IMR-90 (cell line): ENCODE measurements around the gene PAK5. TPM values are rescaled to one million over a fixed set of nuclear protein-coding genes. Genes with fewer than 3 reads are reported as not detected.
A peak's percentile ranks its signal among the peaks of the same experiment; 100 is the strongest.

Experiments
- ATAC-seq: fragments of 200-7000 bp; cut with Tn5 transposase; 2 replicates; pipeline ENCODE4 v1.9.1; 2020; ENCODE audit warnings: low read depth, mild to moderate bottlenecking, moderate library complexity
- BruUV-seq: library from RNA; stranded (reverse); fragments of 400-500 nt; replicated peaks from 2 replicates; lab custom pipeline; 2021; lab: Mats Ljungman, UMichigan
- CTCF ChIA-PET: fragments of 300-600 bp; formaldehyde crosslinking; extraction: SDS; loops from one replicate; lab custom pipeline; 2021; ENCODE audit warnings: antibody characterized with exemption; lab: Yijun Ruan, JAX
- POLR2A ChIA-PET: fragments of 300-600 bp; sonication (Branson Sonifier 250); formaldehyde crosslinking; loops from one replicate; lab custom pipeline; 2022; ENCODE audit warnings: antibody characterized with exemption; ENCODE audit not compliant: unreplicated experiment; lab: Charles Lee
- DNase-seq: peaks from one replicate; pipeline ENCODE4 v3.0.0; 2013
- H2AFZ ChIP-seq: replicated peaks from 2 replicates; pipeline ENCODE3; 2013; ENCODE audit warnings: low read length, mild to moderate bottlenecking; ENCODE audit not compliant: poor library complexity
- H2AK5ac ChIP-seq: 2 replicates; pipeline ENCODE4 v1.6.1; 2013; ENCODE audit warnings: low read depth, low read length, inconsistent platforms
- H2AK9ac ChIP-seq: replicated peaks from 2 replicates; pipeline ENCODE3; 2013; ENCODE audit warnings: mild to moderate bottlenecking, low read depth, low read length, moderate library complexity; ENCODE audit not compliant: poor library complexity
- H2BK120ac ChIP-seq: 2 replicates; pipeline ENCODE4 v1.6.1; 2013; ENCODE audit warnings: low read depth, low read length, inconsistent platforms
- H2BK15ac ChIP-seq: 3 replicates; pipeline ENCODE4 v1.6.1; 2013; ENCODE audit warnings: low read depth, low read length, inconsistent platforms
- H2BK20ac ChIP-seq: 2 replicates; pipeline ENCODE4 v1.6.1; 2013; ENCODE audit warnings: low read depth, mild to moderate bottlenecking, inconsistent platforms, low read length, moderate library complexity
- H2BK5ac ChIP-seq: 2 replicates; pipeline ENCODE4 v1.6.1; 2013; ENCODE audit warnings: mild to moderate bottlenecking, low read depth, low read length, inconsistent platforms; ENCODE audit not compliant: poor library complexity, severe bottlenecking
- H3K14ac ChIP-seq: replicated peaks from 2 replicates; pipeline ENCODE4 v1.6.1; 2013; ENCODE audit warnings: low read depth, low read length, inconsistent platforms
- H3K18ac ChIP-seq: 2 replicates; pipeline ENCODE4 v1.6.1; 2013; ENCODE audit warnings: low read depth, low read length, control low read depth
- H3K23ac ChIP-seq: 2 replicates; pipeline ENCODE4 v1.6.1; 2013; ENCODE audit warnings: low read depth, low read length, inconsistent platforms
- H3K27ac ChIP-seq: 2 replicates; pipeline ENCODE4 v1.5.1; 2013; ENCODE audit warnings: mild to moderate bottlenecking, control low read depth, low read length; ENCODE audit not compliant: insufficient read depth
- H3K27me3 ChIP-seq: 2 replicates; pipeline ENCODE4 v1.6.1; 2013; ENCODE audit warnings: low read length; ENCODE audit not compliant: control insufficient read depth, insufficient read depth
- H3K36me3 ChIP-seq: 2 replicates; pipeline ENCODE4 v1.6.1; 2013; ENCODE audit warnings: low read length, mixed read lengths; ENCODE audit not compliant: control insufficient read depth, insufficient read depth
- H3K4ac ChIP-seq: 2 replicates; pipeline ENCODE4 v1.6.1; 2013; ENCODE audit warnings: low read depth, low read length, inconsistent platforms
- H3K4me1 ChIP-seq: 2 replicates; pipeline ENCODE4 v1.6.1; 2013; ENCODE audit warnings: low read length, mixed read lengths; ENCODE audit not compliant: control insufficient read depth, insufficient read depth
- H3K4me2 ChIP-seq: 2 replicates; pipeline ENCODE4 v1.6.1; 2013; ENCODE audit warnings: low read depth, mild to moderate bottlenecking, control low read depth, low read length, moderate library complexity
- H3K4me3 ChIP-seq: 2 replicates; pipeline ENCODE4 v1.5.1; 2013; ENCODE audit warnings: low read depth, mild to moderate bottlenecking, control low read depth, low read length, moderate library complexity; ENCODE audit not compliant: insufficient read depth
- H3K56ac ChIP-seq: 2 replicates; pipeline ENCODE4 v1.6.1; 2013; ENCODE audit warnings: low read length, inconsistent platforms; ENCODE audit not compliant: insufficient read depth; ENCODE audit errors: extremely low read depth
- H3K79me1 ChIP-seq, 2 experiments: 2 replicates each; pipeline ENCODE4 v1.6.1; 2013; ENCODE audit warnings: low read length in 2 of 2, inconsistent platforms in 1 of 2, low read depth in 1 of 2
- H3K9ac ChIP-seq: 2 replicates; pipeline ENCODE4 v1.6.1; 2013; ENCODE audit warnings: low read depth, low read length, control low read depth
- H3K9me1 ChIP-seq: 2 replicates; pipeline ENCODE4 v1.6.1; 2013; ENCODE audit warnings: low read length, inconsistent platforms; ENCODE audit not compliant: insufficient read depth
- H3K9me3 ChIP-seq: 2 replicates; pipeline ENCODE4 v1.6.1; 2013; ENCODE audit warnings: low read length; ENCODE audit not compliant: control insufficient read depth, insufficient read depth
- H4K20me1 ChIP-seq: 2 replicates; pipeline ENCODE4 v1.6.1; 2013; ENCODE audit warnings: low read length, inconsistent platforms; ENCODE audit not compliant: insufficient read depth
- H4K5ac ChIP-seq: 2 replicates; pipeline ENCODE4 v1.6.1; 2013; ENCODE audit warnings: mild to moderate bottlenecking, low read depth, low read length, control low read depth
- H4K8ac ChIP-seq, 2 experiments: 2 replicates each; pipeline ENCODE4 v1.6.1; 2013; ENCODE audit warnings: low read depth in 2 of 2, low read length in 2 of 2, control low read depth in 1 of 2, inconsistent platforms in 1 of 2
- H4K91ac ChIP-seq: 2 replicates; pipeline ENCODE4 v1.6.1; 2013; ENCODE audit warnings: low read depth, low read length, inconsistent platforms; ENCODE audit not compliant: insufficient read depth
- BHLHE40 ChIP-seq: fragments of 150-350 bp; IDR thresholded peaks from 2 replicates; pipeline ENCODE4 v1.6.1; 2016; ENCODE audit warnings: mild to moderate bottlenecking, low read depth, low read length
- FOS ChIP-seq: fragments of 150-350 bp; IDR thresholded peaks from 2 replicates; pipeline ENCODE4 v1.6.1; 2016; ENCODE audit warnings: low read depth, low read length
- NFE2L2 ChIP-seq: fragments of 150-350 bp; IDR thresholded peaks from 2 replicates; pipeline ENCODE4 v1.6.1; 2016; ENCODE audit warnings: low read depth, mild to moderate bottlenecking, low read length
- RAD21 ChIP-seq: IDR thresholded peaks from 2 replicates; pipeline ENCODE4 v1.6.1; 2012; ENCODE audit warnings: low read length, improper control_type of control experiment
- WGBS, 2 experiments: methylation state at CpG; one replicate each; pipeline versions ENCODE4 v1.1.5 to v1.1.7; 2013; ENCODE audit warnings: missing lambda C conversion rate in 2 of 2; ENCODE audit not compliant: insufficient read length in 1 of 2; ENCODE audit errors: extremely low coverage in 2 of 2; 5-methylcytosine and 5-hydroxymethylcytosine counted together
- dilution Hi-C: fragments of 300-500 bp; cut with HindIII; formaldehyde crosslinking; loops from one replicate; pipeline ENCODE4 v1.14.3; 2018; ENCODE audit warnings: low sequenced_read_pairs; ENCODE audit not compliant: unreplicated experiment
- in situ Hi-C: fragments of 300-500 bp; cut with MboI; formaldehyde crosslinking; loops from 3 replicates; pipeline ENCODE4 v1.14.3; 2019; ENCODE audit warnings: low sequenced_read_pairs, inconsistent platforms, mixed read lengths
- intact Hi-C: fragments of 100-400 bp; cut with micrococcal nuclease; formaldehyde crosslinking; loops from 2 replicates; pipeline ENCODE4 v1.10.0; 2022
- polyA plus RNA-seq, 3 experiments: library from polyadenylated mRNA; depleted of rRNA; stranded (reverse); fragments of >200 nt; gene quantifications; 2 replicates each; pipeline ENCODE4 v1.2.3, GENCODE V29; 2012; ENCODE audit warnings: low replicate concordance in 1 of 3
- total RNA-seq: library from RNA; depleted of rRNA; stranded (reverse); fragments of >200 nt; gene quantifications from 2 replicates; pipeline ENCODE4 v1.2.3, GENCODE V29; 2012
- TF ChIP-seq, protein P1 (sequence below): conservative IDR thresholded peaks from 2 replicates; pipeline ENCODE4 v1.5.1; 2012; ENCODE audit warnings: mild to moderate bottlenecking, low read depth, low read length, improper control_type of control experiment

PAK5 gene
- total and polyA plus RNA-seq, 2 of the 4 experiments (the other 2 are of a cell fraction), result not detected

DNA sequence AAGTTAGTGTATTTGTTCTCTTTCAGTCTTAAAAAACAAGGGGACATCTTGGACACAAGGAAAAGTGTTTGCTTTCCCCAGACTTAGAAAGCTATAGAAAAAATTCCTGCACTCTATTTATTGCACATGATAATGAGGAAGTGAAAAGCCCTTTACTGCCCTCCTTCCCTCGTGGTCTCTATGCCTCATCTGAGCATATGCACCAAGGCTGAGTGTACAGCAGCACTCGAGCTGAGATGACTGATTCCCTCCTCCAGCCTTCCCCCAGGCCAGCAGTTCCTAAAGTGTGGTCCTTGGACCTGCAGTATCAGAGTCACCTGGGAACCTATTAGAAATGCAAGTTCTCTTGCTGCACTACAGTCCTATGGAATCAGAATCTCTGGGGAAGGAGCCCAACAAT is 338.8 kb downstream of the PAK5 start:
- ATAC-seq, result no peak
- no CpG with 5 or more reads among the region's 2 CpGs for WGBS, 2 experiments

More for the DNA sequence above, 338.8 kb downstream of the PAK5 start:
- BruUV-seq, result no TSS peak
- Histone ChIP-seq H4K91ac (no peak overlapping the region), H3K4ac (no peak overlapping the region), H4K20me1 (no peaks in the 10 kb centered on the region), H2AFZ (no peak overlapping the region), H3K27me3 (peaks cover 13% of the 10 kb centered on the region), H3K27ac (no peak overlapping the region), H2BK20ac (no peak overlapping the region), H3K9me1 (no peaks in the 10 kb centered on the region), H3K36me3 (no peaks in the 10 kb centered on the region), H3K79me1 (no peaks in the 10 kb centered on the region), H3K4me1 (no peaks in the 10 kb centered on the region), H2BK5ac (no peak overlapping the region), H2BK15ac (no peak overlapping the region), H3K9ac (no peak overlapping the region), H3K14ac (no peak overlapping the region), H4K5ac (no peak overlapping the region), H3K9me3 (no peaks in the 10 kb centered on the region), H3K23ac (no peak overlapping the region), H2AK9ac (no peak overlapping the region), H3K56ac (no peak overlapping the region), H3K4me2 (no peak overlapping the region), H2AK5ac (no peak overlapping the region), H2BK120ac (no peak overlapping the region), H4K8ac (no peak overlapping the region), H3K18ac (no peak overlapping the region), H3K4me3 (no peak overlapping the region)
- ChIA-PET CTCF (no interaction called here), POLR2A (no interaction called here)
- DNase-seq, result peak; percentile 16
- intact Hi-C loops, result no loop called here
- TF ChIP-seq RAD21, result no peak
- no peak for TF ChIP-seq BHLHE40
- TF ChIP-seq NFE2L2, result no peak
- no peak for TF ChIP-seq FOS
- TF ChIP-seq, protein P1, sequence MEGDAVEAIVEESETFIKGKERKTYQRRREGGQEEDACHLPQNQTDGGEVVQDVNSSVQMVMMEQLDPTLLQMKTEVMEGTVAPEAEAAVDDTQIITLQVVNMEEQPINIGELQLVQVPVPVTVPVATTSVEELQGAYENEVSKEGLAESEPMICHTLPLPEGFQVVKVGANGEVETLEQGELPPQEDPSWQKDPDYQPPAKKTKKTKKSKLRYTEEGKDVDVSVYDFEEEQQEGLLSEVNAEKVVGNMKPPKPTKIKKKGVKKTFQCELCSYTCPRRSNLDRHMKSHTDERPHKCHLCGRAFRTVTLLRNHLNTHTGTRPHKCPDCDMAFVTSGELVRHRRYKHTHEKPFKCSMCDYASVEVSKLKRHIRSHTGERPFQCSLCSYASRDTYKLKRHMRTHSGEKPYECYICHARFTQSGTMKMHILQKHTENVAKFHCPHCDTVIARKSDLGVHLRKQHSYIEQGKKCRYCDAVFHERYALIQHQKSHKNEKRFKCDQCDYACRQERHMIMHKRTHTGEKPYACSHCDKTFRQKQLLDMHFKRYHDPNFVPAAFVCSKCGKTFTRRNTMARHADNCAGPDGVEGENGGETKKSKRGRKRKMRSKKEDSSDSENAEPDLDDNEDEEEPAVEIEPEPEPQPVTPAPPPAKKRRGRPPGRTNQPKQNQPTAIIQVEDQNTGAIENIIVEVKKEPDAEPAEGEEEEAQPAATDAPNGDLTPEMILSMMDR, result no peak
- in situ Hi-C loops, result no loop called here
- dilution Hi-C loops, result no loop called here
